ENCODE results near the gene NAV1. TPM values are rescaled to one million over a fixed set of nuclear protein-coding genes. Genes with fewer than 3 reads are reported as not detected.
A peak's percentile ranks its signal among the peaks of the same experiment; 100 is the strongest.

The NAV1 gene, protein sequence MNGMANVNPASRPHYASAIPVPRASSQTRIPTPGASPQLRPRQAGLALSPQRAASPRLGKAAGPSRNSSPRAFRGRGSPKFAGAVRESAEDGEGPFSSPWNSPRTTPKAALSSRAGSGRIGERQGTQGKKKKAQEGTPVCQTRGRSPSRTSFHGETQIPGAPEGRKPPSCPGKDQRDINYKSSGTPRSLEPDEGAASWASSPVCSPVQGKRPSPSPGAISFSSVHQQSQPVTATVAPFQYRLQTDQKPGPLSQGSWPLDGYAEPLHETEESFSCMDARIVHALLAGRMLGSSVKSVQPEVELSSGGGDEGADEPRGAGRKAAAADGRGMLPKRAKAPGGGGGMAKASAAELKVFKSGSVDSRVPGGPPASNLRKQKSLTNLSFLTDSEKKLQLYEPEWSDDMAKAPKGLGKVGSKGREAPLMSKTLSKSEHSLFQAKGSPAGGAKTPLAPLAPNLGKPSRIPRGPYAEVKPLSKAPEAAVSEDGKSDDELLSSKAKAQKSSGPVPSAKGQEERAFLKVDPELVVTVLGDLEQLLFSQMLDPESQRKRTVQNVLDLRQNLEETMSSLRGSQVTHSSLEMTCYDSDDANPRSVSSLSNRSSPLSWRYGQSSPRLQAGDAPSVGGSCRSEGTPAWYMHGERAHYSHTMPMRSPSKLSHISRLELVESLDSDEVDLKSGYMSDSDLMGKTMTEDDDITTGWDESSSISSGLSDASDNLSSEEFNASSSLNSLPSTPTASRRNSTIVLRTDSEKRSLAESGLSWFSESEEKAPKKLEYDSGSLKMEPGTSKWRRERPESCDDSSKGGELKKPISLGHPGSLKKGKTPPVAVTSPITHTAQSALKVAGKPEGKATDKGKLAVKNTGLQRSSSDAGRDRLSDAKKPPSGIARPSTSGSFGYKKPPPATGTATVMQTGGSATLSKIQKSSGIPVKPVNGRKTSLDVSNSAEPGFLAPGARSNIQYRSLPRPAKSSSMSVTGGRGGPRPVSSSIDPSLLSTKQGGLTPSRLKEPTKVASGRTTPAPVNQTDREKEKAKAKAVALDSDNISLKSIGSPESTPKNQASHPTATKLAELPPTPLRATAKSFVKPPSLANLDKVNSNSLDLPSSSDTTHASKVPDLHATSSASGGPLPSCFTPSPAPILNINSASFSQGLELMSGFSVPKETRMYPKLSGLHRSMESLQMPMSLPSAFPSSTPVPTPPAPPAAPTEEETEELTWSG (N-terminal part only)
- total RNA-seq: 10 to 100 TPM; 13.1 to 29.1 TPM

GRCh38 chr1:201538612-201539551 is at the start of gene NAV1:
Gene NAV1 (plus strand): TSS chr1:201539127. CDS start chr1:201622885, 83,758 bp downstream.
- DNase-seq (ENCODE audit: low spot score): no peak
- Histone ChIP-seq H3K36me3 (no peaks in the 10 kb centered on the region), H3K4me1 (replicated peaks) (peaks cover 3% of the 10 kb centered on the region), H3K27ac (peak within 1 kb of the TSS; percentile 68 to 75), H3K4me3 (peak within 1 kb of the TSS; percentile 48 to 49), H3K27me3 (replicated peaks; ENCODE audit: insufficient read depth) (no peaks in the 10 kb centered on the region), H3K9me3 (no peaks in the 10 kb centered on the region)
- intact Hi-C loops (cut with DNase I): no loop called here
- TF ChIP-seq, protein P1, sequence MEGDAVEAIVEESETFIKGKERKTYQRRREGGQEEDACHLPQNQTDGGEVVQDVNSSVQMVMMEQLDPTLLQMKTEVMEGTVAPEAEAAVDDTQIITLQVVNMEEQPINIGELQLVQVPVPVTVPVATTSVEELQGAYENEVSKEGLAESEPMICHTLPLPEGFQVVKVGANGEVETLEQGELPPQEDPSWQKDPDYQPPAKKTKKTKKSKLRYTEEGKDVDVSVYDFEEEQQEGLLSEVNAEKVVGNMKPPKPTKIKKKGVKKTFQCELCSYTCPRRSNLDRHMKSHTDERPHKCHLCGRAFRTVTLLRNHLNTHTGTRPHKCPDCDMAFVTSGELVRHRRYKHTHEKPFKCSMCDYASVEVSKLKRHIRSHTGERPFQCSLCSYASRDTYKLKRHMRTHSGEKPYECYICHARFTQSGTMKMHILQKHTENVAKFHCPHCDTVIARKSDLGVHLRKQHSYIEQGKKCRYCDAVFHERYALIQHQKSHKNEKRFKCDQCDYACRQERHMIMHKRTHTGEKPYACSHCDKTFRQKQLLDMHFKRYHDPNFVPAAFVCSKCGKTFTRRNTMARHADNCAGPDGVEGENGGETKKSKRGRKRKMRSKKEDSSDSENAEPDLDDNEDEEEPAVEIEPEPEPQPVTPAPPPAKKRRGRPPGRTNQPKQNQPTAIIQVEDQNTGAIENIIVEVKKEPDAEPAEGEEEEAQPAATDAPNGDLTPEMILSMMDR (IDR thresholded peaks at IDR 0.05): peak in 1 of 4 experiments; percentile 5
- TF ChIP-seq POLR2A (IDR thresholded peaks at IDR 0.05) (peak; percentile 47), POLR2AphosphoS5 (IDR thresholded peaks at IDR 0.05) (no peak)
- WGBS: under 1% methylated on average over 79 of the region's 93 CpGs

GRCh38 chr1:201489643-201490261 is 49.2 kb upstream of the NAV1 start:
- no peaks in the 10 kb centered on the region for H3K27me3 ChIP-seq (replicated peaks; ENCODE audit: insufficient read depth)
- TF ChIP-seq, protein P1 (IDR thresholded peaks at IDR 0.05): no peak
- TF ChIP-seq POLR2A (IDR thresholded peaks at IDR 0.05) (no peak), POLR2AphosphoS5 (IDR thresholded peaks at IDR 0.05) (no peak)
- H3K27ac ChIP-seq: peak overlapping the region; percentile 28 to 91
- no peak overlapping the region for H3K4me3 ChIP-seq
- peaks cover 5 to 6% of the 10 kb centered on the region in 2 donors for H3K36me3 ChIP-seq
- no peaks in the 10 kb centered on the region for H3K9me3 ChIP-seq
- 75% methylated on average over 6 of the region's 6 CpGs for WGBS
- no peak for DNase-seq (ENCODE audit: low spot score)
- intact Hi-C loops (cut with DNase I): loop anchor here (2.0 kb wide), 1 partner anchor 15 kb away; no protein-coding TSS in a partner anchor
- H3K4me1 ChIP-seq (replicated peaks): peaks cover 15% of the 10 kb centered on the region

GRCh38 chr1:201490708-201491131 is 48.2 kb upstream of the NAV1 start:
- TF ChIP-seq POLR2A (IDR thresholded peaks at IDR 0.05) (no peak), POLR2AphosphoS5 (IDR thresholded peaks at IDR 0.05) (no peak)
- TF ChIP-seq, protein P1 (IDR thresholded peaks at IDR 0.05): no peak
- peak overlapping the region; percentile 14 to 91 for H3K27ac ChIP-seq
- H3K9me3 ChIP-seq: no peaks in the 10 kb centered on the region
- no peak for DNase-seq (ENCODE audit: low spot score)
- H3K4me1 ChIP-seq (replicated peaks): peaks cover 25% of the 10 kb centered on the region
- peaks cover 5% of the 10 kb centered on the region in 2 donors for H3K36me3 ChIP-seq
- H3K27me3 ChIP-seq (replicated peaks; ENCODE audit: insufficient read depth): no peaks in the 10 kb centered on the region
- intact Hi-C loops (cut with DNase I): no loop called here
- H3K4me3 ChIP-seq: no peak overlapping the region
- 44% methylated on average over 3 of the region's 3 CpGs for WGBS
